HG02943 (cell line): ENCODE data around the gene PDHX.
A peak's percentile ranks its signal among the peaks of the same experiment; 100 is the strongest.

Source experiments
- ATAC-seq: cut with Tn5 transposase; IDR thresholded peaks from one replicate; pipeline ENCODE4 v1.9.1; 2021; ENCODE audit warnings: mild to moderate bottlenecking, low read depth, moderate library complexity; ENCODE audit not compliant: unreplicated experiment

PDHX gene

DNA sequence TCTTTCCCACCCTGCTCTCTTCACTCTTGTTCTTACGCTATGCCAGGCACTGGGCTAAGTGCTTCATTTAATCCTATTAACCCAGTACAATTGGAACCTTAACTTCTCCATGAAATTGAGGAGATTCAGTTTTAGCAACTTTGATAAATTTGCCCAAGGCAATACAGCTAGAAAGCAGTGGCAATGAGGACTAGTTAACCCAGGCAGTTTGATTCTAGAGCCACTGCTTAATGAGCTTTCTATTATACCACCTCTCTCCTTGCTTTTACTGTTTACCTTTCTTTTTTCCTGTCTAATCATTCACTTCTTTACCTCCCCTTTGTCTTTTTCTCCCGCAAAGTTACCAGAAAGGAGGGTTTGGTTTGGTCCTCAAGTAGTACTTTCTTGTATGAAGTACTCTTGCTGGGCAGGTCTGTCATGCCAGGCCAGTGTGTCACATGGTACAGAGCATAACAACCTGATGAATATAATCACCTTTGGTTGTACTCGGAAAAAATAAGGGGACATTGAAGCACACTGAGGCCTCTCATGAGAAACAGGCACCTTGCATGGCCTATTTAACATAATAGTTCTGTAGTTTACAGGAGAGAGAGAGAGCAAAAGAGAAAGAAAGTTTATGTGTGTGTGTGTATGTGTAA lies 70.6 kb downstream of the PDHX start:
- no peak for ATAC-seq

DNA sequence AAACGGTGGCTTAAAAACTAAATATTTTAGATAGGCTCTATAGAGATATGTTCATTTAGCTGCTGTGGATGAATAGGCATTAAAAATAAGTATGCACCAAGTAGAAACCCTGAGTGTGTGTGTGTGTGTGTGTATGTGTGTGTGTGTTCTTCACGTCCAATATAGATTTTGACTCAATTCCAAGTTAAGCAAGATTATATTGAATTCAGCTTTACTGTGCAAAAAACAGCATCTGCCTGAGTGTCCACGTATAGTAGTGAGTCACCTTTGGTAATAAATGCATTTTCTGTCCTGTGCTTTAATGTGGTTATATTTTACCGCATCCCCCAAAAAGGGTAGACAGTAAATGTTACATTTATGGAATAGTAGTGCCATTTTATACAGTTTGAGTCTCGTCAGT lies 71.2 kb downstream of the PDHX start:
- ATAC-seq = no peak

DNA sequence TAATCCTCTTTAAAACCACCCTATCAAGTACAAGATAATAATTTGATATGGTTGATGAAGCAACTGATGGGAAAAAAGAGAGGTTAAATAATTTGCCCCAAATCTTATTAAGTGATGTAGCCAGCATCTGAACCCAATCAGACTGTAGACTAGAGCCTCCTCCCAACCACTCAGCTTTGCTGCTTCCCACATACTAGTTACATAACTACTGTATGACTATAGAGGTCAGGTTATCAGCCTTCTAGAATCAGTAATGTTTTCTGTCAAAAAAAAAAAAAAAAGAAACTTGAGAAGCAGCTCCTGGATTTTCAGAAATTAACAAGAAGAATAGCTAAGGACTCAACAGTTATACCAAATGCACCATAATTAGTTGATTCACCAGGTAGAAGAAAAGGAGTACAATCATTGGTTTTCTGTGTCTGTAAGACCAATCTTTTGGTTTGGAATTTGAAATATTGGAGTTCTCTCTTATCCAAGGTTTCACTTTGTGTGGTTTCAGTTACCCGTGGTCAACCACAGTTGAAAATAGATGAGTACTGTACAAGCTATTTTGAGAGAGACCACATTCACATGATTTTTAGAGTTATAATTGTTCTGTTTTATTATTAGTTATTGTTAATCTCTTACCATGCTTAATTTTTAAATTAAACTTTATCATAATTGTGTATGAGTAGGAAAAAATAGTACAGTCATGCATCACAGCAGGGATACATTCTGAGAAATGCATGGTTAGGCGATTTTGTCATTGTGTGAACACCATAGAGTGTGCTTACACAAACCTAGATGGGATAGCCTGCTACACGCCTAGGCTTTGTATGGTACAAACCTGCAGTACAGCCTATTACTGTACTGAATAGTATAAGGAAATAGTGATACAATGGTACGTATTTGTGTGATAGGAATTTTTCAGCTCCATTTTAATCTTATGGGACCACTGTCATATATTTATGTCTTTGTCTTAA lies 72.2 kb downstream of the PDHX start:
- ATAC-seq = peak; percentile 59

DNA sequence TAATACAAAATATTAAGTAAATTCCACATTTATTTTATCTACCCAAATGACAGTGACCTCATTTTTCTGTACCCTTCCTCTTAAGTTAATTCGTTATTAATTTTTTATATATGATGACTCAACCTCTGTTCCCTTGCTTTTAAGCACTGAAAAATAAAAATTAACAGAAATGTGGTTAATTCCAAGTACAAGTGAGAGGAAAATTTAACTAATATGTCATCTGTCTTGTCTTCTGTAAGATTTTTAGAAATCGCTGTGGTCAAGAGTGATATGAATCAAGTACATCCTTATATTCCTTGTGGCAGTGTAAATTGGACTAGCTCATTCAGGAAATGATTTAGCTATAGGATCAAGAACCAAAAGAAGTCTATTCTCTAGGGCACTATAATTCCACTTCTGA lies 74.5 kb downstream of the PDHX start:
- ATAC-seq = no peak

DNA sequence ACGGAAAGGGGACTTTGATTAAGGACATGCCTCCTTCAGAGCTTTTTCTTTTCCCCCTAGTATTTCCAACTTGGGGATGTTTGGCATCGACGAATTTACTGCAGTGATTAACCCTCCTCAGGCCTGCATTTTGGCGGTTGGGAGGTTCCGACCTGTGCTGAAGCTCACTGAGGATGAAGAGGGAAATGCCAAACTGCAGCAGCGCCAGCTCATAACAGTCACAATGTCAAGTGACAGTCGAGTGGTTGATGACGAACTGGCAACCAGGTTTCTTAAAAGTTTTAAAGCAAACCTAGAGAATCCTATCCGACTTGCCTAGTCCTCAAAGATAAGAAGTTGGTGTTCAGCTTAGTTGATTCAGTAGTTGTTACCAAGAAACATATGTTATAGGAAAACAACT lies 78.4 kb downstream of the PDHX start:
- no peak for ATAC-seq

DNA sequence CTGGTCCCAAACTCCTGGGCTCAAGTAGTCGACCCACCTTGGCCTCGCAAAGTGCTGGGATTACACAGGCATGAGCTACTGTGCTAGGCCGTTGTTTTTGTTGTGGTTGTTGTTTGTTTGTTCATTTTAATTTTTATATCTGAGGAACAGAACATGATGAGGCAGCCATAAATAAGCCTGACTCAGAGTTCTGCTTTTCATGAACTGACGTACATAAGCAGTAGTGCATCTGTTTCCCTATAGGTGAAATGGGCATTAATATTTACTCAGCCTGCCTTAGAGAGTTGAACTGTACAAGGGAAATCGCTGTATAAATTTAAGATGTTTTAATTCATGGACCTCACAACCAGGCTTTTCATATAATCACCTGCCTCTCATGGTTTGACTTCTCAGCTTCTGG lies 80.5 kb downstream of the PDHX start:
- no peak for ATAC-seq

DNA sequence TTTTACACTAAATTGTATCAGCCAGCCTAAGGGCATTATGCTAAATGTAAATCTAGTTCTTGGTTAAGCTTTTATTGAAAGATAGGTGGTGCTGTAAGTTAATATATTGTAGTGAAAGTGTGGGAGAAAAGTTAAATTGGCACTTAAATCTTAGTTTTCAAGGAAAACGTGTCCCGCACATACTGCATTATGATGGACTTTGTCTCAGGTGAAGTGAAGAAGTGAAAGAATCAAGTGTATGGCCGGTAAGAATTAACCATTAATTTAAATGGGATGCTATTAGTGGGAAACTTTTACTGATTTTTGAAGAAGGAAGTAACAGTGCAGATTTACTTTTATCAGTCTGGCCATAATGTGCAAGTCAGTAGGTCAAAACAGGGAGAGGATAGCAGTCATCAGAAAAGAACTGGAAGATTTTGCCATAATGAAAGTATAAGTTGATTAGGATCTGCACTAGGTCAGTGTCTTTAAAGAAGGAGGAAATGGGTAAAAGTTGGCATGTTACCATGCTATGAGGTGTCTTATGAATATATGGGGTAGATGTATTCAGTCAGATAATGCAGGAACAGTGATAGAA lies 81.6 kb downstream of the PDHX start:
- ATAC-seq = no peak

DNA sequence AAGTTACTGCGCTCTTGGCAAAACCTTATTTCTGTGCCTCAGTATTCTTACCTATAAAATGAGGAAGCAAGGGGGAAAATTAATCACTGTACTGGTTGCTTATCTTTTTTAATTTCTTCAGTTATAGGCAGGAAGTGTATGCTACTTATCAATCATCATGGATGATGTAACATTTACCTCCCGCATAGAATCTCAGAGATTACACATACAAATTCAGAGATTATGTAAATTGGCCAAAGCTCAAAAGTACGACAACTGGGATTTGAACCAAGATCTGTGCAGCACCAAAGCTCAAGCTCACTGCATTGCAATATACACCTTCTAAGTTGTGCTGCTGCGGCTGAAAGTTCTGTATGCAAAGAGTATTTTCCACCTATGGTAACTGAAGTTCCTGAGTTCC lies 83.0 kb downstream of the PDHX start:
- ATAC-seq = no peak

DNA sequence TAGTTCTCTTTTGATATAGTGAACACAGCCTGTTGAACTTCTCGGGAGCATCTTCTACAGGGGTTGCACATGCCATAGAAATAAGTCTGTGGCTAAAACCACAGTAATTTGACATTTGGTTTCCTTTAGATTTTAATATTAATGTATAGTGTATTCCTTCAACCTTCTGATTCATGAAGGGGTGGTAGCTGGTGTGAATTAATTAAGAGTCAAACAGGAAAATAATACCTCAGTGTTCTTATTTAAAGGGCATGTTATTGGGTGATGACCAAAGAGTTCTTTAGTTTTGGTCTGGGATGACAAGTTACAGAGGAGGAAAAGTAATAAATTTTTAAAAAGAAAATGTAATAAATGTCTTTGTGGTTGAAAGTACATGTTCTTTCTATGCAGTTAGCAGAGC lies 86.8 kb downstream of the PDHX start:
- no peak for ATAC-seq

DNA sequence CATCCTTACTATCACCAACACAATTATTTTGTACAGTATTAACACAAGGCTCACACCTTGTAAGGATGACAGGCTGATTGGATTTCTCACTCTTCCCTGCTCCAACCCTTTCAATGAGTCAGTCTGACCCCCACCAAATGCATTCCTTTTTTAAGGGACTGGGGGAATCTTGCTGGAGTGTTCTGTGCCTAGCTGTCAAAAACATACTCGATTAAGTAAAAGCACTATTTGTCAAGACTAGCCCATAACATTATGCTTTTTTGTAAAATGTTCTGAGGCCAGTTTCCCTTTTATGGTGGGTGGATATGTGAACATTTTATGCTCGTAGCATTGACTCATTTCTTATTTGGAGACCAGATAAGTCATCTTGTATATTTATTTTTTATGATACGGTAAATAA lies 87.2 kb downstream of the PDHX start:
- no peak for ATAC-seq

DNA sequence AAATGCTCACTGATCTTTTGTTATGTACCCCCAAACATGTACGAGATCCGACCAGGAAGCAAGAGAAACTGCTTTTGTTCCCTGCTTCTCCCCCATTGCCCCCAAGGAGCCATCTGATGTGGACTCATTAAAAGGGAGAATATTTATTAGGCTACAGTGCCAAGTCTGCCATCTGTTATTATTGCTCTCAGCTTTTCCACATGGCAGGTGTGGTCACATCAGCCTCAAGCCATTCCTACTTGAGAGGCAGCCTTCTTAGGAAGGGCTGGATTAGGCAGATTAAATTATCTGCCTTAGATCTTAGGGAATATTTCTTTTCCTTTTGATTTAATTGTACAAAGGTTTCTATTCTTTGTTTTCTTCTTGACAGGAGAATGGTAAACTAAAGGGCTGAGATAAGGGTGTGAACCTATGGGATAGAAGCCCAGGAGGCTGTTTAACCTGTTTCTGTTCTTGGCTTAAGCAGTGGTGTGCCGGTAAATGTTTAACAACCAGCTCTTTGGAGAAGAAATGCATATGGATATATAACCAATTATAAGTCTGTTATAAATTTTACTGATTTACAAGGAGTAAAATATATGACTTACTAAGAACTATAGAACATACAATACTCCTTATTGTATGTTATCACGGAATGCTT lies 88.8 kb downstream of the PDHX start:
- ATAC-seq = no peak

DNA sequence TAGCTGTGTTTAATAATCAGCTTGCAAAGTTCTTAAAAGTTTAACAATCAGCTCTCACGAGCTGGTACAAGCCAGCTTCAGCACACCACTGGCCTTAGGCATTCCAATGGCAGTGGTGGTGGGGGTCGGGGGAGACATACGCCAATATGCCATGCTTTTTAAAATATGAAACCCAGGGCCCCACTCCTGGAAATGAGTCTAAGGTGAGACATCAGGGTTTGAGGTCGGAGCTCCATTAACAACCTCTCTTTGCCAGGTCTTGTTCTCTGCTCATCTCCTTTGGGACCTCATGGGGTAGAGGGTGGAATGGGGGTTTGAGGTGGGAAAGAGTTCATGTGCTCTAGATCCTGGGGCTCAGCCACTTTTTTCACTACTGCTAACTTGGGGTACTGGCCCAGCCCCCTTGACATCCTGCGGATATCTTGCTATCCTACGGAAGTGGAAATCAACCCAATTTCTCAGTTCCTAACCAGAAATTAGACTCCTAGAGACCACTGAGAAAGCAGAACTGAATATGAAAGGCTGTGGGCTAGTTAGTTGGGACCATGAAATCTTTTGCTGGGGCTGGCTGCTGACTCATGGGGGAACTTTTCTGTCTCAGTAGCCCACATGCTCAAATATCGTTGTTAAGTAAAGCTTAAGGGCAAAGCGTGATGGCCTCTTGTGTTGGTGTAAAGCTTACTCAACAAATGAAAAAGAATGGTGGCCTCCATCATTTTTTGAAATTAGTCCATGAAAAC lies 90.1 kb downstream of the PDHX start:
- peak; percentile 91 for ATAC-seq

DNA sequence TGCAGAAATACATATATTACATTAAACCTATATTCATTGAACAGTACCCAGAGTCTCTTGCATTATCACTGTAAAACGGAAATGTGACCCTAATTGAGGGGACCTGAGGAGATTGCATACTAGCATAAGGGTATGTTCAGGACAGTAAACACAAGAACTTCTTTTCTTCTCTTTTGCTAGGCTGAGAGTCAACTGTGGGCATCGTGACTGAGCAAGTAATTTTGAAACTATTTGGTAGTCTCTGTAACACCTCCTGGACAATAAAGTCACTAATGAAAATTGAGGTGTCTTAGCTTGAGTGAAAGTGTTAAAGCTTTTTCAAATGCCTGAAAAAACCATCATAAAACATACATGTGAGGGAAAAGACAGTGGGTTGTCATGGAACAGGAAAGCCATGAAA lies 90.9 kb downstream of the PDHX start:
- ATAC-seq = peak; percentile 45

DNA sequence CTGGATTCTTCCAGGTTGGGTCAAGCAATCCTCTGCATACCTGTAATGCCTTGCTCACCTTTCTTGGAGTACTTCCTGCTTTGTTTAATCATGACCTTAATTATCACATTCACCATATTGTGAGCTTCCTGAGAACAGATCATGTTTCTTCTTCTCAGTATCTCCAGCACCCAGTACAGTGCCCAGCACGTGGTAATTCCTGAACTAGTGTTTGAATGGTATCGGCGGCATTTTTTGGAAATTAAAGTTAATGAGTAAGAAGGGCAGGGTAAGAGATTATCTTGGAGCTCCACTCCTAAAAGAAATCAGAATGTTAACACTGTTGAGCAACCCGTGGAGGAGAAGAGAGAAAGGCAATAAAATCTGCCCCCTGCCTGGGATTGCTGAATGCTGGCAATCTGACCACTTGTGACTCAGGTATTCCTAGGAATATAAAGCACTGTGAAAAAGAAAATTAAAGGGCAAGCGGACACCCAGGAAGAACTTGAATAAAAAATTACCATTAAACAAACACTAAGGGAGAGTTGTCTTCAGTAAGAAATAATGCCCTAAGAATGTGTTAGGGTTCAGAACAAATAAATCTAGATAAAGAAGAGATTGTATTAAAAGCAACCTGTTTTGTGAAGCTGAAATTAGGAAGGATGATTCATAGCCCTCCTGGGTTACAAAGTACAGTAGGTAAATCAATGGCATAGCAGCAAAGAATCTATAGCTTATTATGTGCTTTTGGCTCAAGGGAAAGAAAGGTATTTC lies 92.9 kb downstream of the PDHX start:
- ATAC-seq = no peak

DNA sequence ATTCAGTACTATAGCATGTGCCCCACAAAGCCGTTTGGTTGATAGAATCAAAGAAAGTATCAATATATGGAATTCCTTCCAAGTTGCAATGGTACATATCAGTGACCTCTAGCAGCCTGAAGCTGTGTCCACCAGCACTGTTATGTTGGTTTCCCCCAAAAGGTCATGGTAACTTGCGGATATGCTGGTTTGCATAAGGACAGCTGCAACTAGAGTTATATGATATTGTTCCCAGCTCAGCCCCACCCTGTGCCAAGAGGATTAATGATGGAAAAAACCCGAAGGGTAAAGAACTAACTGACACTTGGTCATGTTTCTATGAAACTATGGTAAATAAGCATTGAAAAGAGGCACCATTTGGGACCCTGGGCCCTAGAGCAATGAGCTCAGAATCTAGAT lies 93.5 kb downstream of the PDHX start:
- ATAC-seq = no peak

DNA sequence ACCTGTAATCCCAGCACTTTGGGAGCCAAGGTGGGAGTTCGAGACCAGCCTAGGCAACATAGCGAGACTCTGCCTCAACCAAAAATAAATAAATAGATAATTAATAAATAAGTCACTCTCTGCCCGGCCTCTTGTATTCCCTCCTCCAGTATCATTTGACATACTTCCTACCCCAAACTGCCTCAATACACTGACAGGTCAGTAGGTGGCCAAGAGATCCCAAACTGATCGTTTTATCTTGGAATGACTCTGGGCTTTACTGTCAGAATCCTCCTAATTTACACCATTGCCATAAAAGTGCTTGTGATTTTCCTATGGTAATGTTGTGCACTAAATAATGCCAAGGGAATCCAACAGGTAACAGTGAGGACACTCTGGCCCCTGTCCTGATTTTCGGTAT lies 94.2 kb downstream of the PDHX start:
- ATAC-seq = no peak

DNA sequence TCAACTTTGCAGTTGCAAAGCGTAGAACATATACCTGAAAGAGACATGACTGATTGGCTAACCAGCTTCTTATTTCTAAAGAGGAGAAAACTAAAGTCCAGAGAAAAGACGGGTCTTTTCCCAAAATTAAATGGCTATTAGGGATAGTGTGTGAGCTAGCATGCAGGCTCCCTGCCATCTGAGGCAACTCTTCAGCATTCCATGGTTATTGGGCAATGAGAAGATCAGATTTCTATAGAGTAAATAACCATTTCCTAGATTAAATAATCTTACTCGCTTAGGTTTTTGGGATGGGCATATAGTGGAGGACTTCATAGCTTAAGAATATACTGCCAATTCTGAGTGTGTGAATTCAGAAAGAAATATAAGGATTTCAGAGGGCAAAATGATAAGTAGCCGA lies 95.0 kb downstream of the PDHX start:
- ATAC-seq = no peak

DNA sequence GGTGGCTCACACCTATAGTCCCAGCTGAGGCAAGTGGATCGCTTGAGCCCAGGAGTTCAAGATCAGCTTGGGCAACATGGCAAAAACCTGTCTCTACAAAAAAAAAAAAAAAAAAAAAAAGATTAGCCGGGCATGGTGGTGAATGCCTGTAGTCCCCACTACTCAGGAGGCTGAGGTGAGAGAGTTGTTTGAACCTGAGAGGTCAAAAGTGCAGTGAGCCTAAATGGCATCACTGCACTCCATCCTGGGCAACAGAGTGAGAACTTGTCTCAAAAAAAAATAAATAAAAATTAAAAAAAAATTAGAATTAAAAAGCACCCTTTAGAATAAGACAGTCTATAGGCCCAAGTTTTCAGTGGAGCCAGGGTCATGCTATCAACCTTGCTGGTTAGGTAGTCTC lies 95.5 kb downstream of the PDHX start:
- ATAC-seq = no peak

DNA sequence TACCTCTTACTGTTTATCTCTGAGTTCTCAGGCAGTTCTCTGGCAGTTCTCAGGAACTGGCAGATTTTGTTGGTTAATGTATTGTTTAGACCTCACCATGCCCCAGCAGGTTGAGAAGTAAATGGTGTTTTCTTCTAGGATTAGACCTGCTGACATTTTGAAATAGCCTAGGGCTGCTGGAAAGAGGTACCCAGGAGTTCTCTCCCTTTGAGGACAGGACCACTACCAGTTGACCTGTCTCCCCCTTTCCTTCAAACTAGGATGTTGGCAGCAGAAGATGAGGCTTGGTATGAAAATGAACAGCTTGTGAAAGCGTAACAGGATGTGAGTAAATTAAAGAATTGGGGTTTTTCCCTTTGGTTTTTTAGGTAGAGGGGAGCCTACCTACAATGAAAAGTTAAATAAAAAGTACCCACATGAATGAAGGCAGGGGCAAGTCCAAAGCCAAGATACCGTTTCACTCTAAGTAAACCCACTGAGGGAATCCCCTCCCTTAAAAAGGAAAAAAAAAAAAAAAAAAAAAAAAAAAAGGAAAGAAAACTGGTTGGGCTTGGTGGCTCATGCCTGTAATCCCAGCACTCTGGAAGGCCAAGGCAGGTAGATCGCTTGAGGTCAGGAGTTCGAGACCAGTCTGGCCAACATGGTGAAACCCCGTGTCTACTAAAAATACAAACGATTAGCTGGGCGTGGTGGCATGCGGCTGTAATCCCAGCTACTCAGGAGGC lies 96.2 kb downstream of the PDHX start:
- peak; percentile 66 for ATAC-seq
